ENCODE results near the gene C12orf57.
A peak's percentile ranks its signal among the peaks of the same experiment; 100 is the strongest.

The C12orf57 gene

DNA sequence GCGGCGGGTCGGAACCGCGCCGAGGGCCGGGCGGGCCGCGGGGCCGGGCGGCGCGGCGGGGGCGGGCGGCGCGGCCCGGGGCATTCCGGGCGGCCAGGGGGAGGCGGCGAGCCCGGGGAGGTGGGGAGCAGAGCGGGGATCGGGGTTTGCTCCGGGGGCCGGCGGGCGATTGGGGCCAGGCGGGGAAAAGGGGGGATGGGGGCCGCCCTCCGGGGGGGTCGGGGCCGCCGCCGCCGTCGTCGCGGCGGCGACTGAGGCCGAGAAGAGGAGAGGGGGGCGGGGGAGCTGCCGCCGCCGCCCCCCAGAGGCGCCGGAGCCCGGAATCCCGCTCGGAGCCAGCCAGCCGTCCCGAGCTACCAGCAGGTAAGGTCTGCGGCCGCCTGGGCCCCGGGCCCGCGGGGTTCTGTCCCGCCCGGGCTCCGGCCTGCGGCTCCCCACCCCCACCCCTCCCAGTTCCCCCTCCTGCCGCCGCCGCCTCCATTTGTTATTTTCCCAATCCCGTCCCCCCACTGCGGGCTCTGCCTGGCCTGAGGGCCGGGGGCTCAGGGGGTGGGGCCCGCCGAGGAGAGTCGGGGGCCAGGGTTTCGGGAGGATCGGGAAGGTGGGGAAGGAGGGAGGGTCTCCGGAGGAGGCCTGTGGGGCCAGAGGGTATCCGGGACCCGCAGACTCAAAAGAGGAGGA lies 15.7 kb upstream of the C12orf57 start:
- TF ChIP-seq EZH2 (IDR thresholded peaks at IDR 0.05; ENCODE audit: borderline replicate concordance, low read length) = no peak
- TF ChIP-seq, protein P1, sequence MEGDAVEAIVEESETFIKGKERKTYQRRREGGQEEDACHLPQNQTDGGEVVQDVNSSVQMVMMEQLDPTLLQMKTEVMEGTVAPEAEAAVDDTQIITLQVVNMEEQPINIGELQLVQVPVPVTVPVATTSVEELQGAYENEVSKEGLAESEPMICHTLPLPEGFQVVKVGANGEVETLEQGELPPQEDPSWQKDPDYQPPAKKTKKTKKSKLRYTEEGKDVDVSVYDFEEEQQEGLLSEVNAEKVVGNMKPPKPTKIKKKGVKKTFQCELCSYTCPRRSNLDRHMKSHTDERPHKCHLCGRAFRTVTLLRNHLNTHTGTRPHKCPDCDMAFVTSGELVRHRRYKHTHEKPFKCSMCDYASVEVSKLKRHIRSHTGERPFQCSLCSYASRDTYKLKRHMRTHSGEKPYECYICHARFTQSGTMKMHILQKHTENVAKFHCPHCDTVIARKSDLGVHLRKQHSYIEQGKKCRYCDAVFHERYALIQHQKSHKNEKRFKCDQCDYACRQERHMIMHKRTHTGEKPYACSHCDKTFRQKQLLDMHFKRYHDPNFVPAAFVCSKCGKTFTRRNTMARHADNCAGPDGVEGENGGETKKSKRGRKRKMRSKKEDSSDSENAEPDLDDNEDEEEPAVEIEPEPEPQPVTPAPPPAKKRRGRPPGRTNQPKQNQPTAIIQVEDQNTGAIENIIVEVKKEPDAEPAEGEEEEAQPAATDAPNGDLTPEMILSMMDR (IDR thresholded peaks at IDR 0.05; ENCODE audit: low read length) = no peak
- H3F3A ChIP-seq (ENCODE audit: insufficient read depth, low read length) = no peaks in the 10 kb centered on the region
- H3K27me3 ChIP-seq (ENCODE audit: insufficient read depth, low read length) = peaks cover 15% of the 10 kb centered on the region; the same call in 1 of the 2 replicates
- no peak overlapping the region for H3K9ac ChIP-seq (ENCODE audit: low read length)
- no peaks in the 10 kb centered on the region for H3K9me3 ChIP-seq (ENCODE audit: low read length)
- H3K79me2 ChIP-seq (ENCODE audit: insufficient read depth, low read length) = no peaks in the 10 kb centered on the region
- H3K9me2 ChIP-seq (ENCODE audit: low read depth, low read length) = no peaks in the 10 kb centered on the region
- H3K27ac ChIP-seq (ENCODE audit: low read depth, low read length, poor library complexity, severe bottlenecking) = no peak overlapping the region
- no peak overlapping the region for H3K4me2 ChIP-seq (ENCODE audit: low read length)
- peaks cover 4% of the 10 kb centered on the region for H3K4me1 ChIP-seq (ENCODE audit: insufficient read depth, low read length, severe bottlenecking)
- no peaks in the 10 kb centered on the region for H4K20me1 ChIP-seq (ENCODE audit: insufficient read depth, low read length)
- peak overlapping the region; percentile 12 for H3K4me3 ChIP-seq (ENCODE audit: low read depth, low read length, poor library complexity, severe bottlenecking)
- no peaks in the 10 kb centered on the region for H3K36me3 ChIP-seq (ENCODE audit: insufficient read depth, low read length)
- H2AFZ ChIP-seq (ENCODE audit: low read length) = no peak overlapping the region

DNA sequence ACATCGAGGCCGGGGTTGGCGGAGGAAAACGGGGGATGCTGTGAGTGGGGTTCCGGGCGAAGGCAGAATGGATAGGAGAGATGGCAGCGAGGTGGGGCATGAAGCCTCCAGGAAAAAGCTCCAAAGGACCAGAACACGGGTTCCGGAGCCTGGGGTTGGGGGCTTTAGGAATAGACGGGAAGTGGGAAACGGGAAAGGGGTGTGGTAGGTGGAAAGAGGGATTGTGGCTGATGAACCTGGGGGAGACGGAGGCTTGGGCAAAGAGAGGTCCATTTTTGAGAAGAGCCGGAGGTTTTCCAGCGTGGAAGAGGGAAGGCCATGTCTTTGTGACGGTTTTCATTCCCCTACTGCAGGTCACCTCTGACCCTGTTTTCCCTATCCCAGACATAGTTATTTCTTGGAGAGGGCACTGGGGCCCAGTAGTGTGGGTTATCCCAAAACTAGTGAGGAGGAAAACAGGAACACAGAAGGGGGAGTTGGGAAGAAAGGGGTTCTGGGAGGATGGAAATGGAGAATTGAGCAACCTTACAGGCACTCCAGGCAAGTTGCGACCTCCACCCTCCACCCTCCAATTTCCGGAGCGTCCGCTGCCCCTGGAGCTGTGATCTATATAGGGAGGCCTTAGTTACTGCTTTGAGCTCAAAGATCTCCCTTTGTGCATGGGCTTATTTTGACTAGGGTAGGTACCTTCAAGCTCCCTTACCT lies 15.0 kb upstream of the C12orf57 start:
- Histone ChIP-seq H3K27ac (ENCODE audit: low read depth, low read length, poor library complexity, severe bottlenecking) (no peak overlapping the region), H3K27me3 (ENCODE audit: insufficient read depth, low read length) (peaks cover 15% of the 10 kb centered on the region; the same call in 1 of the 2 replicates), H3K4me2 (ENCODE audit: low read length) (no peak overlapping the region), H3K9me2 (ENCODE audit: low read depth, low read length) (no peaks in the 10 kb centered on the region), H3K9me3 (ENCODE audit: low read length) (no peaks in the 10 kb centered on the region), H3K36me3 (ENCODE audit: insufficient read depth, low read length) (peaks cover 3% of the 10 kb centered on the region; the same call in 1 of the 2 replicates), H3K4me1 (ENCODE audit: insufficient read depth, low read length, severe bottlenecking) (peaks cover 4% of the 10 kb centered on the region), H3K4me3 (ENCODE audit: low read depth, low read length, poor library complexity, severe bottlenecking) (no peak overlapping the region), H3K79me2 (ENCODE audit: insufficient read depth, low read length) (no peaks in the 10 kb centered on the region), H4K20me1 (ENCODE audit: insufficient read depth, low read length) (no peaks in the 10 kb centered on the region), H2AFZ (ENCODE audit: low read length) (no peak overlapping the region), H3K9ac (ENCODE audit: low read length) (no peak overlapping the region), H3F3A (ENCODE audit: insufficient read depth, low read length) (no peaks in the 10 kb centered on the region)
- TF ChIP-seq, protein P1 (IDR thresholded peaks at IDR 0.05; ENCODE audit: low read length) = no peak
- TF ChIP-seq EZH2 (IDR thresholded peaks at IDR 0.05; ENCODE audit: borderline replicate concordance, low read length) = no peak

DNA sequence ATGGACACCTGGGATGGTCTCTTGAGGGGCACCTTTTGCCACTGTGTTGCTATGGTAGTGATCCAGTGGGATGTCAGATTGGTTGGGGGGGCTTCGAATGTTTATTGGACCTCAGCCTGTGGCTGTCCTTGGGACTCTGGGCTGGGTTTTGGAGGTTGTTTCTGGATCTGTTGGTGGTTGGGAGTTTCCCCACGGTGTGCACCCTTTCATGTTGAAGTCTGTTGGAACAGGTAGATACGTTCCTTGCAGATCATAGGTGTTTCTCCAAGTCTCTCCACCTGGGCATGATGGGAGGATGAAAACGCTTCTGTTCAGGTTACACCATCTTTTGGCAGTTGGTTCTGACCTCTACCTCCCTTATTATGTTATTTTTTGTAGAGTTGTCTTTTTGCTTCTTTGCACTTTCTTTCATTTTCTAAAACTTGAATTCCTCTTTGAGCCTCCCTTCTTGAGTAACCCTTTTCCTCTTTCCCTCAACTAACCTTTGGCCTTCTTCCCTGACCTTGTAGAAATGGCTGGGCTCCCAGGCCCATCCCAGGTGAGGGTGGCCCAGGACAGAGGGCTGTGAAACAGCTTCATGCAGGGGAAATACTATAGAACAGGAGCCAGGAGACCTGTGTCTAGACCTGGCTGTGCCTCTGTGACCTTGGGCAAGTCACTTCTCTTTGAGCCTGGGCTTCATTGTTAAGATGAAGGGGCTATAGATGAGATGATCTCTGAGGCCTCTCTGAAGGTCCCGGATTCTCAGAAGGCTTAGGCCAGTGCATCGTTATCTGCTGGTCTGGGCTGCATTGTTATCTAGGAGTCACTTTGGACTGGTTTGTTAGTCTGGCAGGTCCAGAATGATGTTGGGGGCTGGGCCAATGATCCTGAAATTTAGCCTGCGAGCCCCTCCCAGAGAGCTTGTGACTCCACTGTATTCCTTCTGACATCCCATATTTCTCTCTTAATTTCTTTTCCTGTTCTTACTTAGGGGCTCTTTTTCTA lies 14.1 kb upstream of the C12orf57 start:
- Histone ChIP-seq H3F3A (ENCODE audit: insufficient read depth, low read length) (no peaks in the 10 kb centered on the region), H3K27ac (ENCODE audit: low read depth, low read length, poor library complexity, severe bottlenecking) (no peak overlapping the region), H3K4me2 (ENCODE audit: low read length) (no peak overlapping the region), H3K4me3 (ENCODE audit: low read depth, low read length, poor library complexity, severe bottlenecking) (no peak overlapping the region), H3K9ac (ENCODE audit: low read length) (no peak overlapping the region), H2AFZ (ENCODE audit: low read length) (no peak overlapping the region), H3K79me2 (ENCODE audit: insufficient read depth, low read length) (no peaks in the 10 kb centered on the region), H3K4me1 (ENCODE audit: insufficient read depth, low read length, severe bottlenecking) (peaks cover 4% of the 10 kb centered on the region), H3K36me3 (ENCODE audit: insufficient read depth, low read length) (peaks cover 3% of the 10 kb centered on the region; the same call in 1 of the 2 replicates), H3K9me2 (ENCODE audit: low read depth, low read length) (no peaks in the 10 kb centered on the region), H4K20me1 (ENCODE audit: insufficient read depth, low read length) (no peaks in the 10 kb centered on the region), H3K9me3 (ENCODE audit: low read length) (no peaks in the 10 kb centered on the region), H3K27me3 (ENCODE audit: insufficient read depth, low read length) (peaks cover 15% of the 10 kb centered on the region; the same call in 1 of the 2 replicates)
- TF ChIP-seq, protein P1 (IDR thresholded peaks at IDR 0.05; ENCODE audit: low read length) = no peak
- TF ChIP-seq EZH2 (IDR thresholded peaks at IDR 0.05; ENCODE audit: borderline replicate concordance, low read length) = no peak
